DMS114 treated with DMSO at 0.1 percent for 48 hours (cell line): ENCODE results near the gene LCTL.
A peak's percentile ranks its signal among the peaks of the same experiment; 100 is the strongest.
"Not testable (repeated sequence)": the region's sequence is repeated elsewhere in the genome, so short reads cannot be mapped to it uniquely, and the experiment has no call there.

Source experiments
- DNase-seq: peaks from one replicate; lab custom pipeline; 2025; ENCODE audit not compliant: unreplicated experiment; lab: John Stamatoyannopoulos, UW

Gene LCTL

DNA sequence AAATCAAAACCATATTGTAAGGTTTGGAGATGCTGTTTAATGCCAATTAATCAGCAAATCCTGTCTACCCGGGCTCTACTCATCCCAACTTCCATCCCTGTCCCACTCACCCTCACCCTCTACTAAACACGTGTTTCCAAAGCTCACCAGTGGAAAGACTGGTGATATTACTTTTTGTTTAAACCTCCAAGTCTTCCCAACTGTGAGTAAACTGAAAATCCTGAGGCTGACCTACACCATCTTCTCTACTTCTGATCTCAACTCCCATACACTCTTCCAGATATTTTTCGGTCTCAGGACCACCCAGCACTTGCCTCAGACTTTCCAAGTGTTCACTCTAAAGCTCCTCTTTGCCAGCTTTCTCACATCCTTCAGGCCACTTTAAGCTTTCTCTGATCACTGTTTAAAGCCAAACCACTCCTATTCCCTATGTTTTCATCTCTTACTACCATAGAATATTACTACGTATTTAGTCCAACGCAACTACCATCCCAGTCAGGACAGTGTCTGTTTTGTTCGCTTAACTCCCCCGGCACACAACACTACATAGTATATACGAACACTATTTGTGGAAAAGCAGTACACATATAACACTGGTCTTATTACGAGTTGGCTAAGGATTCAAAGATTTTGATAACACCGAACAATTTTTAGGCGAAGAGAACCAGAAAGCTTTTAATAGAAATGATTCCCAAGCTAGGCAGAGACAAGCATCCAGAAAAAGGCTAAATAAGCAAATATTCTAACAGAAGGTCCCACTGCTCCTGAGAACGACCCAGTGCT, 61.8 kb downstream of the LCTL start:
- DNase-seq: no peak

GRCh38 chr15:66503041-66503648, 62.7 kb downstream of the LCTL start:
- not testable (repeated sequence) for DNase-seq

DNA sequence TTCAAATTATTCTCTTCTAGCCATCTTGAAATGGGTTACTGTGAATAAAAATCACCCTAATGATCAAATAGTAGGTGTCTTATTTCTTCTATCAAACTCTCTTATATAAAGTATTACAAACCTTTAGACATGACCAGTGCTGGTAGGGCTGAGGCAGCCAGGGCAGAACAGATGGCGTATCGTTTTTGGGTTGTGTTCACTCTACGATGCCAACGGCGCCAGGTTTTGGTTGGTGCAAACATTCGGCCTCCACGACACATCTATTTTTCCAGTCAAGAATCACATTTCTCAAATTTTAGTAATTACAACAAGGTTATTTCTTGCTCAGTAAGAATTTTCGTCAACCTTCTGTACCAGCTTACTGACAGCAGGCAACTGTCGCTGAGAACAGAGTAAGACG, 63.3 kb downstream of the LCTL start:
- no peak for DNase-seq

DNA sequence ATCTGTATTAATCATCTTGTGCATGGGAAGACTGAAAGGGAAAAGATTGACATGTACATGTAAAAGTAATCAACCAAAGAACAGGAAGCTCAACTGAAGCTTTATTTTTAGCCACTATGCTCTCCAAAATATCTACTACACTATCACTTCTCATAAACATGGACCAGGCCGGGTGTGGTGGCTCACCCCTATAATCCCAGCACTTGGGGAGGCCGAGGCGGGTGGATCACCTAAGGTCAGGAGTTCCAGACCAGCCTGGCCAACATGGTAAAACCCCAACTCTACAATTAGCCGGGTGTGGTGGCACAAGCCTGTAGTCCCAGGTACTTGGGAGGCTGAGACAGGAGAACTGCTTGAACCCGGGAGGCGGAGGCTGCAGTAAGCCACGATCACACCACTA, 65.5 kb downstream of the LCTL start:
- DNase-seq: not testable (repeated sequence)

DNA sequence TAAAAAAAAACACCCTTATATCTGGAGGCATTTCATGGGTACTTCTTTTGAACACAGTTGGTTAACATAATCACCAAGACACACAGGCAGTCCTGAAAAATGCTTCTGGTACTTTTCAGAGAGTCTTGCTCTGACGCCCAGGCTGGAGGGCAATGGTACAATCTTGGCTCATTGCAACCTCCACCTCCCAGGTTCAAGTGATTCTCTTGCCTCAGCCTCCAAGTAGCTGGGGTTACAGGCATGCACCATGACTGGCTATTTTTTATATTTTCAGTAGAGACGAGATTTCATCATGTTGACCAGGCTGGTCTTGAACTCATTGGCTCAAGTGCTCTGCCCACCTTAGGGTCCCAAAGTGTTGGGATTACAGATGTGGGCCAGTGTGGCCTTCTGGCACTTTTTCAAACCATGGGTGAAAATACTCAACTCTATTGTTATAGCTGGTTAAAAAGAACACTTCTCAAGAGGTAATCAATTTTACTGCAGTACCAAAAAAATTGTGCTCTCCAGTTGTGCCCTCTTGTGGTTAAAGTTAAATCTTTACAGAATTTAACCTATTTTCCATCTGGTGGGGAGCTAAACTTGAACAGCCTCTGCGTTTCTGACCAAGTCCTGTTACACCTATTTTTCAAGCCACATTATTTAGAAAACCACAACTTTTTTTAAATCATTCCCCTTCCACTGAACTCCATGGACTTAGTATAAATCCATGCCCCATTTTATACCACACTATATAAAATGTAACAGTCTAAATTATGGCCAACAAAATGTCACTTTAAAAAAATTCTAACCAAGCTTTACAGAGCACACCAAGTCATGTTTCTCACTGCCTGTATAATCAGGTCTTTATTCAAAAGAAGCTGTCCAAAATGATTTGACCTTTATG, 67.1 kb downstream of the LCTL start:
- peak; percentile 64 for DNase-seq
